HG02884 (cell line): ENCODE measurements around the gene SURF6.
"Not testable (repeated sequence)": the region's sequence is repeated elsewhere in the genome, so short reads cannot be mapped to it uniquely, and the experiment has no call there.

Experiments
- ATAC-seq: cut with Tn5 transposase; IDR thresholded peaks from one replicate; pipeline ENCODE4 v1.9.1; 2021; ENCODE audit warnings: mild to moderate bottlenecking, moderate library complexity; ENCODE audit not compliant: unreplicated experiment

SURF6 gene

GRCh38 chr9:133301253-133302230 lies 34.4 kb downstream of the SURF6 start:
- no peak for ATAC-seq

- not testable (repeated sequence) for ATAC-seq
These were observed 36.0 kb downstream of the SURF6 start for GRCh38 chr9:133299996-133300395.

- ATAC-seq = no peak
These were observed 41.7 kb downstream of the SURF6 start for GRCh38 chr9:133294257-133294656.

GRCh38 chr9:133290751-133291302 lies 45.2 kb downstream of the SURF6 start:
- no peak for ATAC-seq

- no peak for ATAC-seq
These were observed 49.5 kb downstream of the SURF6 start for GRCh38 chr9:133286523-133286922.

- no peak for ATAC-seq
These were observed 50.7 kb downstream of the SURF6 start for GRCh38 chr9:133285252-133285775.

GRCh38 chr9:133284362-133284761 lies 51.6 kb downstream of the SURF6 start:
- no peak for ATAC-seq

- not testable (repeated sequence) for ATAC-seq
These were observed 52.5 kb downstream of the SURF6 start for GRCh38 chr9:133283255-133284032.

GRCh38 chr9:133282464-133283238 lies 53.3 kb downstream of the SURF6 start:
- ATAC-seq = no peak

GRCh38 chr9:133280392-133280791 lies 55.6 kb downstream of the SURF6 start:
- no peak for ATAC-seq
